K562 (cell line): ENCODE measurements around the gene VEGFA. TPM values are rescaled to one million over a fixed set of nuclear protein-coding genes. Genes with fewer than 3 reads are reported as not detected.

Experiments used
- GABPA ChIP-seq: fragments of 200-800 bp; sonication (Bioruptor generic); conservative IDR thresholded peaks from 2 replicates; pipeline ENCODE4 v1.6.1; 2016; ENCODE audit warnings: low read depth, missing genetic modification characterization, missing compliant biosample characterization
- MYC ChIP-seq, 2 experiments: fragments of 250-450 bp in 1 of 2; sonication (Bioruptor Pico) in 1 of 2; IDR thresholded peaks; 2 replicates each; pipeline versions ENCODE4 v1.5.1 to v1.6.1; 2012 to 2021; ENCODE audit warnings: low read depth in 2 of 2, borderline replicate concordance in 1 of 2, improper control_type of control experiment in 1 of 2, low read length in 1 of 2, mild to moderate bottlenecking in 1 of 2, moderate library complexity in 1 of 2
- NCOA1 ChIP-seq: fragments of 450-650 bp; IDR thresholded peaks from 2 replicates; pipeline ENCODE4 v1.6.1; 2016; ENCODE audit warnings: low read depth
- OTX1 ChIP-seq: fragments of 450-650 bp; formaldehyde crosslinking; IDR thresholded peaks from 2 replicates; pipeline ENCODE4 v1.4.0; 2022; ENCODE audit warnings: mild to moderate bottlenecking
- PATZ1 ChIP-seq: fragments of 250-450 bp; sonication (Bioruptor Pico); IDR thresholded peaks from 2 replicates; pipeline ENCODE4 v1.5.0; 2020; ENCODE audit warnings: mild to moderate bottlenecking, borderline replicate concordance
- RCOR1 ChIP-seq, 2 experiments: IDR thresholded peaks; 2 replicates each; pipeline ENCODE4 v1.6.1; 2012; ENCODE audit warnings: low read depth in 2 of 2, low read length in 2 of 2, borderline replicate concordance in 1 of 2, improper control_type of control experiment in 1 of 2
- SP2 ChIP-seq: IDR thresholded peaks from 2 replicates; pipeline ENCODE4 v1.6.1; 2011; ENCODE audit warnings: mild to moderate bottlenecking, low read depth, low read length, moderate library complexity; ENCODE audit not compliant: poor library complexity, severe bottlenecking; ENCODE audit errors: extremely low read depth
- TCF7 ChIP-seq: sonication (generic); IDR thresholded peaks from 2 replicates; pipeline ENCODE4 v1.6.1; 2016; ENCODE audit warnings: antibody characterized with exemption, borderline replicate concordance
- TCF7L2 ChIP-seq: fragments of 150-350 bp; IDR thresholded peaks from 2 replicates; pipeline ENCODE4 v1.6.1; 2016; ENCODE audit warnings: low read depth, mild to moderate bottlenecking, low read length, moderate library complexity
- ZC3H8 ChIP-seq: fragments of 450-650 bp; IDR thresholded peaks from 2 replicates; pipeline ENCODE4 v1.6.1; 2017
- ZKSCAN3 ChIP-seq: fragments of 250-450 bp; sonication (Bioruptor Pico); IDR thresholded peaks from 2 replicates; pipeline ENCODE4 v1.4.0; 2020
- ZNF512 ChIP-seq: IDR thresholded peaks from 2 replicates; pipeline ENCODE4 v1.6.1; 2016; ENCODE audit warnings: missing genetic modification characterization, missing compliant biosample characterization
- ZNF583 ChIP-seq: fragments of 250-450 bp; sonication (Bioruptor Pico); IDR thresholded peaks from 2 replicates; pipeline ENCODE4 v1.4.0; 2020
- ZNF644 ChIP-seq: fragments of 200-800 bp; sonication (Bioruptor generic); IDR thresholded peaks from 2 replicates; pipeline ENCODE4 v1.6.1; 2016; ENCODE audit warnings: low read depth, missing genetic modification characterization, missing compliant biosample characterization
- ZNF655 ChIP-seq: fragments of 250-450 bp; sonication (Bioruptor Pico); IDR thresholded peaks from 2 replicates; pipeline ENCODE4 v1.5.0; 2021
- ZNF695 ChIP-seq: fragments of 450-650 bp; formaldehyde crosslinking; IDR thresholded peaks from 2 replicates; pipeline ENCODE4 v1.4.0; 2020; ENCODE audit warnings: mild to moderate bottlenecking, moderate library complexity
- ZSCAN32 ChIP-seq: fragments of 450-650 bp; formaldehyde crosslinking; IDR thresholded peaks from 2 replicates; pipeline ENCODE4 v1.4.0; 2020; ENCODE audit warnings: mild to moderate bottlenecking, moderate library complexity
- polyA plus RNA-seq, 8 experiments: library from polyadenylated mRNA; depleted of rRNA in 4 of 8; stranded (reverse) in 5 of 8; unstranded in 3 of 8; fragments of >200 nt; fragmentation: Nextera tagmentation in 2 of 8; fragmentation: Illumina TruSeq in 1 of 8; extraction: Ambion mirVana in 2 of 8; extraction: Trizol in 1 of 8; gene quantifications; 2 replicates each; pipeline versions ENCODE4 v1.2.1 to v1.2.3, GENCODE V29; 2011 to 2014; ENCODE audit warnings: inconsistent platforms in 1 of 8, missing spikeins in 1 of 8
- total RNA-seq, 7 experiments: library from RNA; depleted of rRNA in 6 of 7; stranded (reverse); fragments of >200 nt in 6 of 7; fragmentation: Illumina TruSeq in 2 of 7; extraction: Trizol in 2 of 7; gene quantifications; 2 replicates each; pipeline versions ENCODE4 v1.2.1 to v1.2.3, GENCODE V29; 2011 to 2021; ENCODE audit warnings: low replicate concordance in 1 of 7
- TF ChIP-seq, protein P1 (sequence below): fragments of 450-650 bp; formaldehyde crosslinking; IDR thresholded peaks from 2 replicates; pipeline ENCODE4 v1.4.0; 2022; ENCODE audit warnings: mild to moderate bottlenecking, moderate library complexity

The VEGFA gene
- total and polyA plus RNA-seq, 9 of the 15 experiments (the other 6 are each of a cell fraction or from before 2014, with no cell fraction given), result 14.0 to 271 (median 124) TPM

- no peak for TF ChIP-seq PATZ1 (CRISPR knock-in tag)
- peak; percentile 28; the same call in 1 of the 2 replicates for TF ChIP-seq MYC (IDR thresholded peaks at IDR 0.05; ENCODE audit: low read depth, low read length)
- no peak for TF ChIP-seq MYC (CRISPR knock-in tag; IDR thresholded peaks at IDR 0.05; ENCODE audit: borderline replicate concordance, low read depth)
- TF ChIP-seq TCF7, result 0 out of 2 replicates have a peak, but pooled peaks have one; percentile 24
- no peak for TF ChIP-seq NCOA1
- TF ChIP-seq ZNF583 (CRISPR knock-in tag), result no peak
- TF ChIP-seq TCF7L2, result no peak
- no peak for TF ChIP-seq GABPA (tag)
- no peak for TF ChIP-seq ZSCAN32 (CRISPR knock-in tag)
- TF ChIP-seq, protein P1, sequence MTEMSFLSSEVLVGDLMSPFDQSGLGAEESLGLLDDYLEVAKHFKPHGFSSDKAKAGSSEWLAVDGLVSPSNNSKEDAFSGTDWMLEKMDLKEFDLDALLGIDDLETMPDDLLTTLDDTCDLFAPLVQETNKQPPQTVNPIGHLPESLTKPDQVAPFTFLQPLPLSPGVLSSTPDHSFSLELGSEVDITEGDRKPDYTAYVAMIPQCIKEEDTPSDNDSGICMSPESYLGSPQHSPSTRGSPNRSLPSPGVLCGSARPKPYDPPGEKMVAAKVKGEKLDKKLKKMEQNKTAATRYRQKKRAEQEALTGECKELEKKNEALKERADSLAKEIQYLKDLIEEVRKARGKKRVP, result peak; percentile 4; the same call in 1 of the 2 replicates
- no peak for TF ChIP-seq ZNF512 (tag)
- TF ChIP-seq SP2, result no peak
- no peak for TF ChIP-seq ZNF695 (CRISPR knock-in tag)
- no peak for TF ChIP-seq ZKSCAN3 (CRISPR knock-in tag)
- TF ChIP-seq ZNF644 (tag), result no peak
- no peak for TF ChIP-seq ZNF655 (CRISPR knock-in tag)
- 0 out of 4 replicates have a peak, but pooled peaks of 1 of the 2 experiments have one; percentile 27 for TF ChIP-seq RCOR1 (IDR thresholded peaks at IDR 0.05; ENCODE audit: borderline replicate concordance in 1 of 2, low read depth in 2 of 2, low read length in 2 of 2)
- TF ChIP-seq OTX1 (CRISPR knock-in tag), result 0 out of 2 replicates have a peak, but pooled peaks have one; percentile 20
- no peak for TF ChIP-seq ZC3H8
Observed at GRCh38 chr6:43774776-43775534, 4.9 kb downstream of the VEGFA start (continued).
